ENCODE data around the gene PANK2. TPM values are rescaled to one million over a fixed set of nuclear protein-coding genes. Genes with fewer than 3 reads are reported as not detected.
"Not testable (repeated sequence)": the region's sequence is repeated elsewhere in the genome, so short reads cannot be mapped to it uniquely, and the experiment has no call there.

PANK2 gene
- total RNA-seq: 10 to 100 TPM; 55.2 to 86.2 TPM

DNA sequence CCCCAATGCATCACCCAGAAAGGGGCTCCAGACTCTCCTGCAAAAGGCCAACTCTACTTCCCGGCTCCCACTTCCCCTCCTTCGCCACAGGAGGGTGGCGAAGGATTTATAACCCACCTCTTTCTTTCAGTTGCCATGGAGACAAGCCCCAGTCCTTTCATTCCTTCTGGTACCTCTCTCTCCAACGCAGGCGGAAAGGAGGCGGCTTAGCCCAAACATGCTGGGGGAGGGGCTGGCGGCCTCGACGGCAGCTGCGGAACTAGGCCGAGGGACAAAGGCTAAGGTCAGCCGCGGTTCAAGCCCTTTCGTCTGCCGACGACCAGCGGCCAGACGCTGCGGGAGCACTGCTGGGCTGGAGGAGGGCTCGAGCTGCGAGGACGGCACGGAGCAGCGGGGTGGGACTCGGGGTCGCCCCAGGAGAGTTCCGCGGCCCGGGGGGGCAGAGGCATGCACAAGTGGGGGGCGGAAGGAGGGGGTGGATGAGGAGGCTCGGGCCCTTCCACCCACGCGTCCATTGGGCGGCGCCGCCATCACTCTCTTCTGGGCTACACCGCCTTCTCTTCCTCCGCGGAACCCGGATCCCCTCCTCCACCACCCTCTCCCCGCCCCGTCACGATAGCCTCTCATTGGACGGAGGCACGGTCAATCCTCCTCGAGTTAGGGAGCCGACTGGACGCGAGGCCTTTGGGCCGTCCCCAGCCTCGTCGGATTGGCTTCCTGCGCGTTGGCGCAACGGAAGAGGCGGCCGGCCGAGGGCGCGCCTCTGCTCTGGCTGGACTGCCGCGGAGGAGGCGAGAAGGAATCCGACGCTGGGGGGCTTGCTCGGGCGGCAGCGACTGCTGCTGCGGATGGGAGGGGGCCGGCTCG is at the start of gene PANK2:
Gene PANK2 (plus strand): TSS at position 766 of the 867 bp plus-strand sequence.
- Mint-ChIP-seq H3K27me3 (no peaks in the 10 kb centered on the region), H3K4me1 (ENCODE audit: low read depth in 2 of 2) (peaks cover 50% of the 10 kb centered on the region in 2 donors), H3K9me3 (no peaks in the 10 kb centered on the region), H3K27ac (peak within 1 kb of the TSS; percentile 92 to 96), H3K36me3 (peaks cover 17% of the 10 kb centered on the region), H3K4me3 (peak within 1 kb of the TSS; percentile 98)
- DNase-seq (ENCODE audit: low spot score) (peak; percentile 99), ATAC-seq (peak; percentile 99)

DNA sequence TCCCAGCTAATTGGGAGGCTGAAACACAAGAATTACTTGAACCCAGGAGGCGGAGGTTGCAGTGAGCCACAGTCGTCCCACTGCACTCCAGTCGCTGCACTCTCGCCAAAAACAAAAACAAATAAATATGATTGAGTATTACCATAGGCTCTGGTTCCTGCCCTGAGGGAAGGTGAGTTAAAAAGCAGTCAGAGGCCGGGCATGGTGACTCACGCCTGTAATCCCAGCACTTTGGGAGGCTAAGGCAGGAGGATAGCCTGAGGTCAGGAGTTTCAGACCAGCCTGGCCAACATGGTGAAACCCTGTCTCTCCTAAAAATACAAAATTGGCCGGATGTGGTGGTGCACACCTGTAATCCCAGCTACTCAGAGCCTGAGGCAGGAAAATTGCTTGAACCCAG is 49.0 kb upstream of the PANK2 start:
- H3K9me3 Mint-ChIP-seq; H3K4me3 Mint-ChIP-seq; H3K27me3 Mint-ChIP-seq; DNase-seq (ENCODE audit: low spot score); H3K36me3 Mint-ChIP-seq; H3K4me1 Mint-ChIP-seq (ENCODE audit: low read depth in 2 of 2); H3K27ac Mint-ChIP-seq; ATAC-seq: not testable (repeated sequence)

DNA sequence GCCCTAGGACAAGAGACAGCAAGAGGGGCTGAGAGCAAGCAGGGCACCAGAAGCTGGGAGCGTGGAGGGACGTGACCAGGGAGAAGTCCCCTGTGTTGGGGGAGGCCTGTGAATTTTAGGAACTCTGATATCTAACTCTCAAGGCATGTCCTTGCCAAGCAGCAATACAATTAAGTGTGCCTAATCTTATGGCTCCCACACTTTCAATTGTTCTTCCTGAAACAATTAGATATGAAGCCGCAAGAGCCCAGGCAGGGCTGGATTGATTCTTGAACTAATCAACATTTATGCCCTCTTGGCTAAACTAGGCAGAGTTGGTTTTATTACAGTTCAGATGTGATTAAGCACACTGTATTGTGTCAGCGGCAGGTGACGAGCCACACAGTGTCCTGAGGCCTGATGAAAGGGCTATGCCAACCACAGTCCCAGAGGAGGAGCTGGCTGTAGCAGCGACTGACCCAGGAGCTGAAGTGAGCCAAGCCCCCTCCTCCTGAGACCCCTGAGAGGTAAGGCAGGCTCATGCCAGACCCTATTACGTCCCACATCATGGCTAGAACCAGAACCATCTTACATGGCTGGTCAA is 46.7 kb upstream of the PANK2 start:
- H3K9me3 Mint-ChIP-seq: no peaks in the 10 kb centered on the region
- H3K27ac Mint-ChIP-seq: no peak overlapping the region
- ATAC-seq: no peak
- no peak overlapping the region for H3K4me3 Mint-ChIP-seq
- DNase-seq (ENCODE audit: low spot score): peak; percentile 18
- no peaks in the 10 kb centered on the region for H3K27me3 Mint-ChIP-seq
- peaks cover 3% of the 10 kb centered on the region in 2 donors for H3K4me1 Mint-ChIP-seq (ENCODE audit: low read depth in 2 of 2)
- no peaks in the 10 kb centered on the region for H3K36me3 Mint-ChIP-seq

DNA sequence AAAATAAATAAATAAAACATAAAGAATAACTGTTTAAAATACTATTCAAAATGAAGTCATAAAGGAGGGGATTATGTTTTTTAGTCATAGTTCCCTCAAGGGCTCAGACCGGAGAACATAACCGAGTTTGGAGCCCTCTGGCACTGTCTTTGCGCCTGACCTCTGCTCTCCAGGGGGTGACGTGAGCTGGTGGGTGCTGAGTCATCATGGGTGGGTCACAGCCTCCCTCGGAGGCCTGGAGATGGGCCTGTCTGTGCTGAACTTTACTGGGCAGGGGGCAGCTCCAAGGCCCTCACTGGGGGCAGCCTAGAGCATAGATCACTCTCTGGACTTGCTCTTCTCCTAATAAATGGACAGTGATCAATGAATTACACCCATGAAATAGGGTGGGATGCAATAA is 45.7 kb upstream of the PANK2 start:
- DNase-seq (ENCODE audit: low spot score) (no peak), ATAC-seq (no peak)
- H3K27ac Mint-ChIP-seq: no peak overlapping the region
- H3K27me3 Mint-ChIP-seq: no peaks in the 10 kb centered on the region
- H3K9me3 Mint-ChIP-seq: no peaks in the 10 kb centered on the region
- no peak overlapping the region for H3K4me3 Mint-ChIP-seq
- peaks cover 8 to 10% of the 10 kb centered on the region in 2 donors for H3K4me1 Mint-ChIP-seq (ENCODE audit: low read depth in 2 of 2)
- H3K36me3 Mint-ChIP-seq: no peaks in the 10 kb centered on the region

DNA sequence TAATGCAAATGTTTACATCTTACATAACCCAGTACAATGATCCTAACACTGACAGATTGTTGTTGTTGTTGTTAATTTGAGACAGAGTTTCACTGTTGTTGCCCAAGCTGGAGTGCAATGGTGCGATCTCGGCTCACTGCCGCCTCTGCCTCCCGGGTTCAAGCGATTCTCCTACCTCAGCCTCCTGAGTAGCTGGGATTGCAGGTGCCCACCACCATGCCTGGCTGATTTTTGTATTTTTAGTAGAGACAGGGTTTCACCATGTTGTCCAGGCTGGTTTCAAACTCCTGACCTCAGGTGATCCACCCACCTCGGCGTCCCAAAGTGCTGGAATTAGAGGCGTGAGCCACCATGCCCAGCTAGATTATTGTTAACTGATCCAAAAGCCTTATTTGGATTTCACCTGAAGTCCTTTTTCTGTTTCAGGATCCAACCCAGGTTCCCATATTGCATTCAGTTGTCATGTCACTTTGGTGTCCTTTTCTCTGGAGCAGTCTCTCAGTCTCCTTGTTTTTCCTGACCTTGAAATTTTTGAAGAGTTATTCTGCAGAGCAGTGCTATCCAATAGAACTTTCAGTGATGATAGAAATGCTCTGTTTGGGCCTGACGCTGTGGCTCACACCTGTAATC is 45.1 kb upstream of the PANK2 start:
- ATAC-seq, H3K9me3 Mint-ChIP-seq, H3K27ac Mint-ChIP-seq, H3K4me3 Mint-ChIP-seq, H3K36me3 Mint-ChIP-seq, H3K27me3 Mint-ChIP-seq: not testable (repeated sequence)
- peaks cover 14 to 16% of the 10 kb centered on the region in 2 donors for H3K4me1 Mint-ChIP-seq (ENCODE audit: low read depth in 2 of 2)
- peak; percentile 15 for DNase-seq (ENCODE audit: low spot score)

DNA sequence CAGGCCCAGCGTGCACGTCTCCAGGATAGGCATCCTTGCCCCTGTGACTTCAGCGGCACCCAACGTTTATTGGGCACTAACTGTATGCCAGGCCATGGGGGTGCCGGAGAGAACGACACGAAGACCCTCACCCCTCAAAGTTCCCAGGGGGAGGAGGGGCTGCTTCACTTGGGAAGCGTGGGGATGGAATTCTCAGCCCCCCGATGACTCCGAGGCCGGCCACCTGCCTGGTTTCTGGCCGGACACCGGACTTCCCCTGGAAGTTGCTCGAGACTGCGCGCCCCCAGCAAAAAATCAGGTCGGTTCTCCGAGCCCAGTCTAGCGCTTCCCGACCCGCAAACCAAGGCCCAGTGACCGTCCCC is 42.8 kb upstream of the PANK2 start:
- H3K9me3 Mint-ChIP-seq: no peaks in the 10 kb centered on the region
- H3K4me3 Mint-ChIP-seq: peak overlapping the region; percentile 89
- H3K36me3 Mint-ChIP-seq: no peaks in the 10 kb centered on the region
- H3K27me3 Mint-ChIP-seq: no peaks in the 10 kb centered on the region
- H3K4me1 Mint-ChIP-seq (ENCODE audit: low read depth in 2 of 2): peaks cover 14 to 22% of the 10 kb centered on the region in 2 donors
- ATAC-seq (no peak), DNase-seq (ENCODE audit: low spot score) (no peak)
- H3K27ac Mint-ChIP-seq: peak overlapping the region; percentile 78 to 89

DNA sequence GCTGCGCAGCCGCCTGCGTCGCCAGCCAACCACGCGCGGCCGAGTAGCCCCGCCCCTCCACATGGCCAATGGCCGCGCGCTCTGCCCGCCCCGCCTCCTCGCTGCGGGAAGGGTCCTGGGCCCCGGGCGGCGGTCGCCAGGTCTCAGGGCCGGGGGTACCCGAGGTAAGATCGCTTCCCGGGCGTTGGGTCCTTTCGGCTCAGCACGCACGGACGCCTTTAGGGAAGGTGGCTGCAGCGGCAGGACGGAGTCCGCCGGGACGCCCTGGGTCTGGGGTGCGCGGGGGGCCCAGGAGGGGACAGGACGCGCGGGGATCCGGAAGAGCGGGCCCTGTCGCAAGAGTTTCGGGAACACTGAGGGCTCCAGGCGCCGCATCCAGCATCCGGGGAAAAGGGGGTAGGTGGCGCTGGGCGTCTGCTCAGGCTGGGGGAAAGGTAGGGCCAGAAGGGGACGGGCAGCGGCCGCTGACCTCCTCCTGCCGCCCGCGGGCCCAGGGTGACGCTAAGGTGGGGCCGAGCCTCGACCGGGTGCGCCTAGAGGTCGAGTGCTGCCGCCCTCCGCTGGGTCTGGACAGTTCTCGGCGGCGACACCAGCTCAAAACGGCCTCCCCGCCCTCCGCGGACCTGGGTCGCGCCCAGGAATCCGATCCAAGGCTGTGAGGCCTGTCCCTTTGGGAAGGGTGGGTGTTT is 42.3 kb upstream of the PANK2 start, which contains the start of gene MAVS:
Gene MAVS (plus strand): TSS at position 95 of the 689 bp plus-strand sequence. CDS start 7,791 bp downstream, outside the sequence.
- H3K4me1 Mint-ChIP-seq (ENCODE audit: low read depth in 2 of 2): peaks cover 14 to 22% of the 10 kb centered on the region in 2 donors
- peak within 1 kb of the TSS; percentile 78 to 89 for H3K27ac Mint-ChIP-seq
- DNase-seq (ENCODE audit: low spot score) (peak; percentile 92), ATAC-seq (peak; percentile 99 to 100)
- peak within 1 kb of the TSS; percentile 89 for H3K4me3 Mint-ChIP-seq
- no peaks in the 10 kb centered on the region for H3K9me3 Mint-ChIP-seq
- H3K27me3 Mint-ChIP-seq: no peaks in the 10 kb centered on the region
- no peaks in the 10 kb centered on the region for H3K36me3 Mint-ChIP-seq

DNA sequence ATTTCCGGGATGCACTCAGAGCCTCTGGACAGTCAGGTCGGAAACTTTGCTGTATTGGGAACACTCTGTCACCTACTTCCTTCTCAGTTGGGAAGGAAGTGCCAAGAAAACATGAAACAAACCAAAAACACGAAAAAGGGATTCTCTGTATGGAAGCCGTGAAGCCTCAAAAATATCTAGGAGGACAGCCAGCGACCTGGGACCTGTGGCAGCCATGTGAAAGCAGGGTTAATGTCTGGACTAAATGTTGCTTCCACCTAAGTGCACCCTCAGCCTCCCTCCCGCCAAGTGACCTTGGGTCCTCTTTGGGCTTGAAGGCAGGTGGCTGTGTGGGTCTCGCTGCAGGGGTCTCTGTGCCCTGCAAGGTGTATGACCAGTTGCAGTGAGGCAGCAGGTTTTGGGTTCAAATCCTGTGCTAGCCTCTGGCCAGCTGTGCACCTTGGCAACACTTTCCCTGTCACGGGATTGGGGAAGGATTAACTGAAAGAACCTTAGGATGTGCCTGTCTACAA is 41.7 kb upstream of the PANK2 start:
- Mint-ChIP-seq H3K9me3 (no peaks in the 10 kb centered on the region), H3K27ac (peak overlapping the region; percentile 78 to 89), H3K36me3 (no peaks in the 10 kb centered on the region), H3K4me3 (peak overlapping the region; percentile 89), H3K27me3 (no peaks in the 10 kb centered on the region), H3K4me1 (ENCODE audit: low read depth in 2 of 2) (peaks cover 14 to 22% of the 10 kb centered on the region in 2 donors)
- DNase-seq (ENCODE audit: low spot score) (peak; percentile 53), ATAC-seq (no peak)

DNA sequence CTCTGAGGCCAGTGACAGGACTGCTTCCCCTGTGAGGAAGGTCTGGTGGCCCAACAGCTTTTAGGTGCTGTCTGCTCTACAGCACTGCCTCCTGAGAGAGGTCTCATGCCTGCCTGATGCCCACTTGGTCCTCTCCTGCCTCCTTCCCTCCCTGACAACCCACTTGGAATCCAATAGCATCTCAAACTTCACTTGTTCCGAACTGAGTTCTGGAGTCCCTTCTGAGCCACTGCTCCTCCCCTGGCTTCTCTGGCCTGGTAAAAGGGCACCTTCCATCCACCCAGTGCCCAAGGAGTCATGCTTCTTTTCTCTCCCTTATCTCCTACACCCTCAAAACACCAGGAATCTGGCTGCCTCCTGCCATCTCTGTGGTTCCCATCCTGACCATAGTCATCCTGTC is 40.6 kb upstream of the PANK2 start:
- no peaks in the 10 kb centered on the region for H3K27me3 Mint-ChIP-seq

DNA sequence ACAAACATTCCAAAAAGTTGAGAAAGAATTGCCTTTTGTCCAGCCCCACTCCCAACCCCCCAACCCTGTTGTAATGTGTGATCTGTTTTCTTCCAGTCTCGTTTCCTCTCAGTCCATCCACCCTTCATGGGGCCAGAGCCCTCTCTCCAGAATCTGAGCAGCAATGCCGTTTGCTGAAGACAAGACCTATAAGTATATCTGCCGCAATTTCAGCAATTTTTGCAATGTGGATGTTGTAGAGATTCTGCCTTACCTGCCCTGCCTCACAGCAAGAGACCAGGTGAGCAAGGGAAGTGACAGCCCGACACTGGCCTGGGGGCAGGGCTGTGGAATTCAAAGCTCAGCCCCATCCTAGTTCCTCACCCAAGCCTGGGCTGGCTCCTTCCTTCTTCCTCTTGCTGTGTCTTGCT is 34.7 kb upstream of the PANK2 start:
- Mint-ChIP-seq H3K4me1 (ENCODE audit: low read depth in 2 of 2) (peaks cover 8 to 16% of the 10 kb centered on the region in 2 donors), H3K36me3 (peaks cover 19% of the 10 kb centered on the region), H3K9me3 (no peaks in the 10 kb centered on the region), H3K27ac (no peak overlapping the region), H3K27me3 (no peaks in the 10 kb centered on the region), H3K4me3 (no peak overlapping the region)
- peak in 1 of 2 donors; percentile 44 for ATAC-seq
- DNase-seq (ENCODE audit: low spot score): no peak

More for the DNA sequence above, 40.6 kb upstream of the PANK2 start:
- H3K9me3 Mint-ChIP-seq: no peaks in the 10 kb centered on the region
- H3K27ac Mint-ChIP-seq: peak overlapping the region; percentile 23 to 47
- H3K4me3 Mint-ChIP-seq: peak overlapping the region; percentile 89
- DNase-seq (ENCODE audit: low spot score): no peak
- peaks cover 14 to 22% of the 10 kb centered on the region in 2 donors for H3K4me1 Mint-ChIP-seq (ENCODE audit: low read depth in 2 of 2)
- H3K36me3 Mint-ChIP-seq: no peaks in the 10 kb centered on the region
- ATAC-seq: no peak

DNA sequence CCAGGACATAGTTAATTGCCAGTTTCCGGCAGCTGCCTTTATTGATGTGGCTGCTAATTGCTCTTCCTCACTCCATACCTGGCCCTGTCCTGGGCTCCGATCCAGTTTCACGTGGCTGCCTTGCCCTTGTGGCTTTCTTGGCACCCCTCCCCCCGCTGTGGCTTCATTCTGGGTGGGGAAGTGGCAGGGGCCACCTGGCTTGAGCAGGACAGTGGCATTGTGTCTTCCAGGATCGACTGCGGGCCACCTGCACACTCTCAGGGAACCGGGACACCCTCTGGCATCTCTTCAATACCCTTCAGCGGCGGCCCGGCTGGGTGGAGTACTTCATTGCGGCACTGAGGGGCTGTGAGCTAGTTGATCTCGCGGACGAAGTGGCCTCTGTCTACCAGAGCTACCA is 31.8 kb upstream of the PANK2 start:
- ATAC-seq (no peak), DNase-seq (ENCODE audit: low spot score) (no peak)
- no peaks in the 10 kb centered on the region for H3K9me3 Mint-ChIP-seq
- H3K27ac Mint-ChIP-seq: no peak overlapping the region
- no peak overlapping the region for H3K4me3 Mint-ChIP-seq
- no peaks in the 10 kb centered on the region for H3K27me3 Mint-ChIP-seq
- H3K36me3 Mint-ChIP-seq: peaks cover 19% of the 10 kb centered on the region
- peaks cover 8 to 12% of the 10 kb centered on the region in 2 donors for H3K4me1 Mint-ChIP-seq (ENCODE audit: low read depth in 2 of 2)

DNA sequence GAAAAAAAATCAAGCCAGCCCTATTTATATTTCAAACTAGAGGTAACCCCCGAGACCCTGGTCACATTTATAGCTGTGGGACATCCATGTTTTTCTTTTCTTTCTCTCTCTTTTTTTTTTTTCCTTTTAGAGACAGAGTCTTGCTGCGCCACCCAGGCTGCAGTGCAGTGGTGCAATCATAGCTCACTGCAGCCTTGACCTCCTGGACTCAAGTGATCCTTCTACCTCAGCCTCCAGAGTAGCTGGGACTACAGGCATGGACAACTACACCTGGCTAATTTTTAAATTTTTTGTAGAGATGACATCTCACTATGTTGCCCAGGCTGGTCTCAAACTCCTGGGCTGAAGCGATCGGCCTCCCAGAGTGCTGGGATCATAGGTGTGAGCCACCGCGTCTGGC is 30.5 kb upstream of the PANK2 start:
- H3K4me1 Mint-ChIP-seq (ENCODE audit: low read depth in 2 of 2): peaks cover 8 to 12% of the 10 kb centered on the region in 2 donors
- H3K27me3 Mint-ChIP-seq: no peaks in the 10 kb centered on the region
- ATAC-seq: no peak
- H3K27ac Mint-ChIP-seq: no peak overlapping the region
- no peak for DNase-seq (ENCODE audit: low spot score)
- H3K4me3 Mint-ChIP-seq: no peak overlapping the region
- H3K9me3 Mint-ChIP-seq: no peaks in the 10 kb centered on the region
- H3K36me3 Mint-ChIP-seq: peaks cover 19% of the 10 kb centered on the region

DNA sequence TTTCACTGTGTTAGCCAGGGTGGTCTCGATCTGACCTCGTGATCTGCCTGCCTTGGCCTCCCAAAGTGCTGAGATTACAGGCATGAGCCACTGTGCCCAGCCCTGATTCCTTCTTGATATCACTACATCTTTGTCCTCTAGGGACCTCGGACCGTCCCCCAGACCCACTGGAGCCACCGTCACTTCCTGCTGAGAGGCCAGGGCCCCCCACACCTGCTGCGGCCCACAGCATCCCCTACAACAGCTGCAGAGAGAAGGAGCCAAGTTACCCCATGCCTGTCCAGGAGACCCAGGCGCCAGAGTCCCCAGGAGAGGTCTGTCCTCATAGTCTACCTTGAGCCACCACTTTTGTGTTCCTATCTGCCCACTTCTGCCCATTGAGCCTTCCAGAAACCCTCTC is 28.0 kb upstream of the PANK2 start:
- Mint-ChIP-seq H3K9me3 (no peaks in the 10 kb centered on the region), H3K4me1 (ENCODE audit: low read depth in 2 of 2) (peaks cover 3 to 5% of the 10 kb centered on the region in 2 donors), H3K4me3 (no peak overlapping the region), H3K27ac (no peak overlapping the region), H3K27me3 (no peaks in the 10 kb centered on the region), H3K36me3 (peaks cover 12% of the 10 kb centered on the region)
- ATAC-seq (no peak), DNase-seq (ENCODE audit: low spot score) (no peak)

Data from natural killer cell treated with Interleukin-12 subunit alpha and Interleukin-12 subunit beta and Interleukin-15 and Interleukin-18, amount 100 ng/mL, for 72 hours (primary cell).